Astrocyte (in vitro differentiated cells and primary cell): ENCODE results near the gene GAGE12J. TPM values are rescaled to one million over a fixed set of nuclear protein-coding genes. Genes with fewer than 3 reads are reported as not detected.

Source experiments
- DNase-seq: peaks from one replicate; pipeline ENCODE4 v3.0.0-alpha.2; 2010; ENCODE audit warnings: low read depth
- FAIRE-seq: peaks from 2 replicates; lab custom pipeline; 2011; peaks lifted over from hg19 to GRCh38; lab: Jason Lieb, UNC
- H2AFZ ChIP-seq: 2 replicates; pipeline ENCODE4 v1.6.0; 2012; ENCODE audit warnings: low read depth, low read length, inconsistent platforms
- H3K27ac ChIP-seq: 2 replicates; pipeline ENCODE4 v1.5.1; 2011; ENCODE audit warnings: low read depth, low read length, inconsistent platforms
- H3K27me3 ChIP-seq: 2 replicates; pipeline ENCODE4 v1.6.0; 2011; ENCODE audit warnings: low read length, inconsistent platforms; ENCODE audit not compliant: insufficient read depth
- H3K36me3 ChIP-seq: 2 replicates; pipeline ENCODE4 v1.5.1; 2011; ENCODE audit warnings: low read length, inconsistent platforms; ENCODE audit not compliant: insufficient read depth
- H3K4me1 ChIP-seq: 2 replicates; pipeline ENCODE4 v1.5.1; 2011; ENCODE audit warnings: low read length, inconsistent platforms; ENCODE audit not compliant: insufficient read depth
- H3K4me2 ChIP-seq: 2 replicates; pipeline ENCODE4 v1.6.0; 2012; ENCODE audit warnings: low read length, inconsistent platforms
- H3K4me3 ChIP-seq: 2 replicates; pipeline ENCODE4 v1.5.1; 2011; ENCODE audit warnings: low read depth, mild to moderate bottlenecking, low read length, inconsistent platforms; ENCODE audit not compliant: insufficient read depth
- H3K79me2 ChIP-seq: 2 replicates; pipeline ENCODE4 v1.6.0; 2012; ENCODE audit warnings: mild to moderate bottlenecking, low read length, inconsistent platforms; ENCODE audit not compliant: insufficient read depth
- H3K9ac ChIP-seq: 2 replicates; pipeline ENCODE4 v1.6.0; 2012; ENCODE audit warnings: mild to moderate bottlenecking, low read length, inconsistent platforms
- H3K9me3 ChIP-seq: 2 replicates; pipeline ENCODE4 v1.5.1; 2012; ENCODE audit warnings: low read depth, mild to moderate bottlenecking, low read length, inconsistent platforms; ENCODE audit not compliant: insufficient read depth
- H4K20me1 ChIP-seq: 2 replicates; pipeline ENCODE4 v1.6.0; 2012; ENCODE audit warnings: low read length, inconsistent platforms; ENCODE audit not compliant: insufficient read depth
- H3K27ac Mint-ChIP-seq: one replicate; pipeline ENCODE4 v1.8.0; 2021; ENCODE audit warnings: mild to moderate bottlenecking, mixed read lengths; ENCODE audit not compliant: unreplicated experiment
- H3K27me3 Mint-ChIP-seq: one replicate; pipeline ENCODE4 v1.8.0; 2021; ENCODE audit warnings: low read depth, mixed read lengths; ENCODE audit not compliant: unreplicated experiment
- H3K36me3 Mint-ChIP-seq: one replicate; pipeline ENCODE4 v1.8.0; 2021; ENCODE audit warnings: low read depth, mixed read lengths; ENCODE audit not compliant: unreplicated experiment
- H3K4me1 Mint-ChIP-seq: one replicate; pipeline ENCODE4 v1.8.0; 2021; ENCODE audit warnings: low read depth, mixed read lengths; ENCODE audit not compliant: unreplicated experiment
- H3K4me3 Mint-ChIP-seq: one replicate; pipeline ENCODE4 v1.8.0; 2021; ENCODE audit warnings: mild to moderate bottlenecking, moderate library complexity, mixed read lengths; ENCODE audit not compliant: unreplicated experiment
- H3K9me3 Mint-ChIP-seq: one replicate; pipeline ENCODE4 v1.8.0; 2021; ENCODE audit warnings: mild to moderate bottlenecking, mixed read lengths; ENCODE audit not compliant: unreplicated experiment
- CTCF ChIP-seq: IDR thresholded peaks from 2 replicates; pipeline ENCODE4 v1.5.1; 2011; ENCODE audit warnings: low read depth, mild to moderate bottlenecking, inconsistent platforms, low read length, moderate library complexity; ENCODE audit not compliant: insufficient read depth
- EZH2 ChIP-seq: IDR thresholded peaks from 2 replicates; pipeline ENCODE4 v1.6.1; 2012; ENCODE audit warnings: mild to moderate bottlenecking, low read length, inconsistent platforms; ENCODE audit not compliant: insufficient read depth
- total RNA-seq: library from RNA; stranded (reverse); gene quantifications from 2 replicates; pipeline ENCODE4 v1.2.1, GENCODE V29; 2021

The GAGE12J gene
- total RNA-seq, 1 donor from 2014 or later: not detected

GRCh38 chrX:49290215-49290614, 31.6 kb upstream of the GAGE12J start:
- no peaks in the 10 kb centered on the region for H4K20me1 ChIP-seq
- H3K79me2 ChIP-seq: no peaks in the 10 kb centered on the region
- no peak overlapping the region for H2AFZ ChIP-seq

GRCh38 chrX:49291615-49292337, 30.1 kb upstream of the GAGE12J start:
- TF ChIP-seq EZH2 (no peak), CTCF (peak; percentile 41)
- H3K79me2 ChIP-seq: no peaks in the 10 kb centered on the region
- Mint-ChIP-seq H3K4me1 (no peaks in the 10 kb centered on the region), H3K27ac (no peak overlapping the region), H3K9me3 (no peaks in the 10 kb centered on the region), H3K36me3 (peaks cover under 1% of the 10 kb centered on the region), H3K27me3 (peaks cover 4% of the 10 kb centered on the region), H3K4me3 (no peak overlapping the region)
- H3K4me1 ChIP-seq: no peaks in the 10 kb centered on the region
- H3K27ac ChIP-seq: no peak overlapping the region
- no peaks in the 10 kb centered on the region for H3K9me3 ChIP-seq
- H3K4me2 ChIP-seq: no peak overlapping the region
- DNase-seq (peak; percentile 16), FAIRE-seq (no peak)
- no peaks in the 10 kb centered on the region for H4K20me1 ChIP-seq
- H3K4me3 ChIP-seq: no peak overlapping the region
- no peaks in the 10 kb centered on the region for H3K27me3 ChIP-seq
- no peak overlapping the region for H3K9ac ChIP-seq
- H3K36me3 ChIP-seq: no peaks in the 10 kb centered on the region
- H2AFZ ChIP-seq: no peak overlapping the region

More at GRCh38 chrX:49290215-49290614, 31.6 kb upstream of the GAGE12J start:
- FAIRE-seq (no peak), DNase-seq (no peak)
- H3K9me3 ChIP-seq: no peaks in the 10 kb centered on the region
- Mint-ChIP-seq H3K27ac (no peak overlapping the region), H3K9me3 (no peaks in the 10 kb centered on the region), H3K4me3 (no peak overlapping the region), H3K27me3 (no peaks in the 10 kb centered on the region), H3K4me1 (no peaks in the 10 kb centered on the region), H3K36me3 (no peaks in the 10 kb centered on the region)
- TF ChIP-seq CTCF (no peak), EZH2 (no peak)
- H3K9ac ChIP-seq: no peak overlapping the region
- H3K4me3 ChIP-seq: no peak overlapping the region
- H3K27me3 ChIP-seq: no peaks in the 10 kb centered on the region
- H3K4me1 ChIP-seq: no peaks in the 10 kb centered on the region
- H3K36me3 ChIP-seq: no peaks in the 10 kb centered on the region
- H3K27ac ChIP-seq: no peak overlapping the region
- no peak overlapping the region for H3K4me2 ChIP-seq
